H9 (cell line): Measurements from ENCODE around the gene CELA3A. TPM values are rescaled to one million over a fixed set of nuclear protein-coding genes. Genes with fewer than 3 reads are reported as not detected.

Experiments used
- DNase-seq: peaks from one replicate; pipeline ENCODE4 v3.0.0-alpha.2; 2017
- H2AFZ ChIP-seq: one replicate; pipeline ENCODE4 v1.6.1; 2013; ENCODE audit warnings: mild to moderate bottlenecking, low read length, control low read depth, moderate library complexity
- H2AK5ac ChIP-seq: 2 replicates; pipeline ENCODE4 v1.6.1; 2013; ENCODE audit warnings: low read length, control low read depth, mixed read lengths; ENCODE audit not compliant: insufficient read length
- H2BK120ac ChIP-seq: one replicate; pipeline ENCODE4 v1.6.1; 2013; ENCODE audit warnings: low read depth, mild to moderate bottlenecking, low read length, control low read depth, inconsistent platforms; ENCODE audit not compliant: poor library complexity, severe bottlenecking
- H2BK12ac ChIP-seq: 2 replicates; pipeline ENCODE4 v1.6.1; 2013; ENCODE audit warnings: low read length, control low read depth, mixed read lengths, low read depth; ENCODE audit not compliant: insufficient read length
- H2BK15ac ChIP-seq: 2 replicates; pipeline ENCODE4 v1.6.1; 2013; ENCODE audit warnings: low read depth, low read length, control low read depth
- H2BK20ac ChIP-seq: one replicate; pipeline ENCODE4 v1.6.1; 2013; ENCODE audit warnings: low read depth, mild to moderate bottlenecking, low read length, control low read depth, inconsistent platforms; ENCODE audit not compliant: poor library complexity, severe bottlenecking
- H2BK5ac ChIP-seq: 2 replicates; pipeline ENCODE4 v1.6.1; 2013; ENCODE audit warnings: low read length, control low read depth, mixed read lengths; ENCODE audit not compliant: insufficient read length
- H3K14ac ChIP-seq: 2 replicates; pipeline ENCODE4 v1.6.1; 2013; ENCODE audit warnings: low read length, control low read depth; ENCODE audit not compliant: insufficient read depth
- H3K18ac ChIP-seq: 2 replicates; pipeline ENCODE4 v1.6.1; 2013; ENCODE audit warnings: low read depth, mild to moderate bottlenecking, mixed read lengths, low read length, control low read depth; ENCODE audit not compliant: insufficient read length
- H3K23ac ChIP-seq: 2 replicates; pipeline ENCODE4 v1.6.1; 2013; ENCODE audit warnings: low read length, control low read depth, mixed read lengths, low read depth; ENCODE audit not compliant: insufficient read length
- H3K23me2 ChIP-seq: 2 replicates; pipeline ENCODE4 v1.6.1; 2013; ENCODE audit warnings: low read depth, mild to moderate bottlenecking, mixed read lengths, low read length, control low read depth; ENCODE audit not compliant: insufficient read length, poor library complexity, severe bottlenecking
- H3K27ac ChIP-seq: 2 replicates; pipeline ENCODE4 v1.5.1; 2013; ENCODE audit warnings: low read length, control low read depth, mixed read lengths, low read depth; ENCODE audit not compliant: insufficient read length
- H3K27me3 ChIP-seq: 2 replicates; pipeline ENCODE4 v1.6.1; 2013; ENCODE audit warnings: low read length, control low read depth, inconsistent platforms; ENCODE audit not compliant: insufficient read depth
- H3K4ac ChIP-seq: 2 replicates; pipeline ENCODE4 v1.6.1; 2013; ENCODE audit warnings: low read depth, mild to moderate bottlenecking, control low read depth, inconsistent platforms, low read length, moderate library complexity
- H3K4me1 ChIP-seq: 2 replicates; pipeline ENCODE4 v1.6.1; 2013; ENCODE audit warnings: low read length, control low read depth, inconsistent platforms; ENCODE audit not compliant: insufficient read depth
- H3K4me2 ChIP-seq: 2 replicates; pipeline ENCODE4 v1.6.1; 2013; ENCODE audit warnings: low read length, control low read depth, mixed read lengths; ENCODE audit not compliant: insufficient read length, insufficient read depth
- H3K56ac ChIP-seq: 2 replicates; pipeline ENCODE4 v1.6.1; 2013; ENCODE audit warnings: low read depth, mild to moderate bottlenecking, mixed read lengths, low read length, control low read depth; ENCODE audit not compliant: insufficient read length
- H3K79me1 ChIP-seq: 2 replicates; pipeline ENCODE4 v1.6.1; 2013; ENCODE audit warnings: low read depth, mild to moderate bottlenecking, moderate library complexity, low read length, control low read depth, inconsistent platforms; ENCODE audit not compliant: insufficient read depth, poor library complexity, severe bottlenecking
- H3K79me2 ChIP-seq: 2 replicates; pipeline ENCODE4 v1.6.1; 2013; ENCODE audit warnings: low read length, control low read depth, inconsistent platforms; ENCODE audit not compliant: insufficient read depth
- H3K9ac ChIP-seq: 2 replicates; pipeline ENCODE4 v1.6.1; 2013; ENCODE audit warnings: low read length, control low read depth, mixed read lengths; ENCODE audit not compliant: insufficient read length; ENCODE audit errors: extremely low read depth
- H3K9me3 ChIP-seq: one replicate; pipeline ENCODE4 v1.6.1; 2013; ENCODE audit warnings: low read depth, low read length, inconsistent platforms; ENCODE audit not compliant: control insufficient read depth
- H3T11ph ChIP-seq: one replicate; pipeline ENCODE4 v1.6.1; 2013; ENCODE audit warnings: mild to moderate bottlenecking, low read length, control low read depth, inconsistent platforms
- H4K20me1 ChIP-seq: one replicate; pipeline ENCODE4 v1.6.1; 2013; ENCODE audit not compliant: control insufficient read depth, insufficient read length, insufficient read depth
- H4K5ac ChIP-seq: 2 replicates; pipeline ENCODE4 v1.6.1; 2013; ENCODE audit warnings: low read depth, mild to moderate bottlenecking, mixed read lengths, low read length, control low read depth; ENCODE audit not compliant: insufficient read length
- H4K8ac ChIP-seq: replicated peaks from 2 replicates; pipeline ENCODE4 v1.6.1; 2013; ENCODE audit warnings: low read length, control low read depth, mixed read lengths, low read depth; ENCODE audit not compliant: insufficient read length
- H4K91ac ChIP-seq: 2 replicates; pipeline ENCODE4 v1.6.1; 2013; ENCODE audit warnings: low read depth, mild to moderate bottlenecking, moderate library complexity, mixed read lengths, low read length, control low read depth; ENCODE audit not compliant: insufficient read length
- H3K27ac Mint-ChIP-seq, 3 experiments: 2 replicates in 2 of 3; 3 replicates in 1 of 3; pipeline ENCODE4 v1.8.0; 2020 to 2021; ENCODE audit warnings: mixed read lengths in 3 of 3, mild to moderate bottlenecking in 1 of 3, moderate library complexity in 1 of 3
- H3K27me3 Mint-ChIP-seq: 2 replicates; pipeline ENCODE4 v1.8.0; 2021; ENCODE audit warnings: low read depth, mild to moderate bottlenecking, moderate library complexity, mixed read lengths
- H3K36me3 Mint-ChIP-seq, 3 experiments: 2 replicates in 2 of 3; 3 replicates in 1 of 3; pipeline ENCODE4 v1.8.0; 2020 to 2021; ENCODE audit warnings: low read depth in 3 of 3, mixed read lengths in 3 of 3; ENCODE audit not compliant: insufficient read depth in 1 of 3
- H3K4me1 Mint-ChIP-seq, 2 experiments: 2 replicates each; pipeline ENCODE4 v1.8.0; 2020; ENCODE audit warnings: mixed read lengths in 2 of 2
- H3K4me3 Mint-ChIP-seq, 2 experiments: 2 replicates in 1 of 2; 3 replicates in 1 of 2; pipeline ENCODE4 v1.8.0; 2020 to 2021; ENCODE audit warnings: mild to moderate bottlenecking in 2 of 2, mixed read lengths in 2 of 2, moderate library complexity in 1 of 2
- H3K9me3 Mint-ChIP-seq, 2 experiments: 2 replicates in 1 of 2; 3 replicates in 1 of 2; pipeline ENCODE4 v1.8.0; 2020; ENCODE audit warnings: mild to moderate bottlenecking in 2 of 2, mixed read lengths in 2 of 2, moderate library complexity in 1 of 2
- WGBS: extraction: QIAGEN DNeasy Blood & Tissue Kit; methylation state at CpG from one replicate; pipeline ENCODE4 v1.1.7; 2013; ENCODE audit warnings: missing lambda C conversion rate, low lambda C conversion rate, mixed read lengths; ENCODE audit not compliant: insufficient read length; ENCODE audit errors: extremely low coverage; 5-methylcytosine and 5-hydroxymethylcytosine counted together
- total RNA-seq: library from RNA; stranded (reverse); gene quantifications from 2 replicates; pipeline ENCODE4 v1.2.1, GENCODE V29; 2021
- TF ChIP-seq, protein P1 (sequence below): fragments of 200-600 bp; sonication (generic); conservative IDR thresholded peaks from 3 replicates; pipeline ENCODE4 v1.8.0; 2021; ENCODE audit warnings: antibody characterized with exemption, mild to moderate bottlenecking

Gene CELA3A
- total RNA-seq, 1 experiment from 2014 or later, result not detected

DNA sequence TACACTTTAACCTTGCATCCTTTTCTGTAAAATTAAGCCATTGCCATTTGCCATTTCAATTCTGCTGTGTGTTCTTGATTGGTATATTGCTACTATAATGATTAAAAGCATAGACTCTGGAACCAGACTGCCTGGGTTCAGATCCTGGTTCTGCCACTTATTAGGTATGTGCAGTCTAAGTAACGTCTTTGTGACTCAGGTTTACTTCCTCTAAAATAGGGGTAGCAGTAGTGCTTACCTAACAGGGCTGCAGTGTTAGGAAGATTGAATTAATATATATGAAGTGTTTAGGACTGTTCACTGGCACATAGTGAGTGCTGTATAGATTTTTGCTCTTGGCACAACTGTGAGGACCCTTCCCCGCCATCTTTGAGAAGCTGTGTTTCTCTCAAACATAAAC, 55.5 kb downstream of the CELA3A start:
- Histone ChIP-seq H3K4me1 (no peaks in the 10 kb centered on the region; the same call in 1 of the 2 replicates), H3K9ac (no peak overlapping the region), H3K79me1 (peaks cover 7% of the 10 kb centered on the region), H2BK12ac (no peak overlapping the region), H2AFZ (no peak overlapping the region), H2BK20ac (no peak overlapping the region), H2BK5ac (no peak overlapping the region), H4K8ac (no peak overlapping the region), H3K4me2 (no peak overlapping the region), H3K18ac (no peak overlapping the region), H4K91ac (no peak overlapping the region), H3K14ac (no peak overlapping the region), H4K20me1 (no peaks in the 10 kb centered on the region), H3T11ph (no peak overlapping the region), H3K27ac (no peak overlapping the region), H2BK120ac (no peak overlapping the region), H3K23ac (no peak overlapping the region), H4K5ac (no peak overlapping the region), H3K23me2 (peaks cover 6% of the 10 kb centered on the region), H3K56ac (no peak overlapping the region), H3K79me2 (peaks cover 40% of the 10 kb centered on the region; the same call in 1 of the 2 replicates), H3K4ac (no peak overlapping the region), H3K27me3 (no peaks in the 10 kb centered on the region), H3K9me3 (no peaks in the 10 kb centered on the region), H2BK15ac (no peak overlapping the region), H2AK5ac (no peak overlapping the region)
- WGBS, result no CpG with 5 or more reads among the region's 2 CpGs
- TF ChIP-seq, protein P1, sequence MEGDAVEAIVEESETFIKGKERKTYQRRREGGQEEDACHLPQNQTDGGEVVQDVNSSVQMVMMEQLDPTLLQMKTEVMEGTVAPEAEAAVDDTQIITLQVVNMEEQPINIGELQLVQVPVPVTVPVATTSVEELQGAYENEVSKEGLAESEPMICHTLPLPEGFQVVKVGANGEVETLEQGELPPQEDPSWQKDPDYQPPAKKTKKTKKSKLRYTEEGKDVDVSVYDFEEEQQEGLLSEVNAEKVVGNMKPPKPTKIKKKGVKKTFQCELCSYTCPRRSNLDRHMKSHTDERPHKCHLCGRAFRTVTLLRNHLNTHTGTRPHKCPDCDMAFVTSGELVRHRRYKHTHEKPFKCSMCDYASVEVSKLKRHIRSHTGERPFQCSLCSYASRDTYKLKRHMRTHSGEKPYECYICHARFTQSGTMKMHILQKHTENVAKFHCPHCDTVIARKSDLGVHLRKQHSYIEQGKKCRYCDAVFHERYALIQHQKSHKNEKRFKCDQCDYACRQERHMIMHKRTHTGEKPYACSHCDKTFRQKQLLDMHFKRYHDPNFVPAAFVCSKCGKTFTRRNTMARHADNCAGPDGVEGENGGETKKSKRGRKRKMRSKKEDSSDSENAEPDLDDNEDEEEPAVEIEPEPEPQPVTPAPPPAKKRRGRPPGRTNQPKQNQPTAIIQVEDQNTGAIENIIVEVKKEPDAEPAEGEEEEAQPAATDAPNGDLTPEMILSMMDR, result no peak
- Mint-ChIP-seq H3K4me3 (no peak overlapping the region), H3K36me3 (peaks cover 0 to 18% (median 14%) of the 10 kb centered on the region in 3 experiments; a peak in 6 of 7 replicates), H3K9me3 (no peaks in the 10 kb centered on the region), H3K4me1 (peaks cover 13 to 15% of the 10 kb centered on the region in 2 experiments), H3K27me3 (no peaks in the 10 kb centered on the region), H3K27ac (peak overlapping the region; percentile 17 to 28 (median 18); a peak in 3 of 7 replicates)
- DNase-seq, result no peak
